NAMALWA (cell line): Measurements from ENCODE around the gene RFX8.
"Not testable (repeated sequence)": the region's sequence is repeated elsewhere in the genome, so short reads cannot be mapped to it uniquely, and the experiment has no call there.

Experiments
- DNase-seq: peaks from one replicate; pipeline ENCODE4 v3.0.0-alpha.2; 2015; ENCODE audit warnings: low spot score

RFX8 gene

DNA sequence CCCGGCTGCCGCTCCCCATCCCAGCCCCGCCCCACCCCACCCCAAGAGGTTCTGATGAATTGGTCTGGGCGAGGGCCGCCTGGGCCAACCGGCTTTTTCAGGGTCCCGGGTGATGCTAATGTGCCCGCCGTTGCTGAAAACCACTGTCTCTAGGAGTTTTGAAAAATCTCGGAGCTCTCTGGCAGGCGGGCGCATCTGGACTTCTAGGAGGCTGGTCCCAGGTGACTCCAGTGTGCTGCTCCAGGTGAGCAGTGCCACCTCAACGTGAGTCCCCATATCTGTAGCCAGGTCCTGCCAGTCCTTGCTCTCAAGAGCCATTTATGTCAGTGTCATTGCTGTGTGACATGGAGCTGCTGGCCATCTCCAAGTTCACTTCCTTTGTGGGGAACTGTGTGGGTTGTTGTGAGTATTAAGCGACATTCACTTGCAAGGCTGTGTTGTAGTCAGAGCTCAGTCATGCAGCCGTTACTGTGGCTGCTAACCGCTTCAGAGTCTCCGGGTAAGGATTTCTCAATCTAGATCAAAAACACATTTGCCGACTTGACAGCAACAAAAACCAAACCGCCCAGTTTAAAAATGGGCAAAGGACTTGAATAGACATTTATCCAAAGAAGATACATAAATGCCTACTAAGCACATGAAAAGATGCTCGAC, at the start of gene RFX8:
Gene RFX8, minus strand, starts transcription at position 382 of the 654 bp plus-strand sequence. CDS start 8,264 bp downstream, outside the sequence.
- DNase-seq = no peak

DNA sequence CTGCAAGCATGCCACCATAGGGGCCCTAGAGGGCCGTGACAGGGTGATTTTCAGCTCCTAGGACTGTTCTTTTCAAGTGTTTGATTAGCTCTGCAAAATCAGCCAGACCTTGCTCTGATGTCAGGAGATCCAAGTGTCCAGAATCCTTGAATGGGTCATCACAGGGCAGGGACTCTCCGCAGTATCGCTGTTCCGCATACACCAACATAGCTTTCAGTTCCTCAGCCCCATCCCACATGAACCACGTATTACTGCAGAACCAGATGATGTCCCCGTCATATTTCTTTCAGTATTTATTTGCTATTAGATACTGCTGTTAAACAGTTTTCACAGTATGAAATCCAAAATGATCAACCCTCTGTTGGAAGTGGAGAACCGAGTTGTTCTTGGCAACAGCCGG, 46.6 kb upstream of the RFX8 start:
- no peak for DNase-seq

DNA sequence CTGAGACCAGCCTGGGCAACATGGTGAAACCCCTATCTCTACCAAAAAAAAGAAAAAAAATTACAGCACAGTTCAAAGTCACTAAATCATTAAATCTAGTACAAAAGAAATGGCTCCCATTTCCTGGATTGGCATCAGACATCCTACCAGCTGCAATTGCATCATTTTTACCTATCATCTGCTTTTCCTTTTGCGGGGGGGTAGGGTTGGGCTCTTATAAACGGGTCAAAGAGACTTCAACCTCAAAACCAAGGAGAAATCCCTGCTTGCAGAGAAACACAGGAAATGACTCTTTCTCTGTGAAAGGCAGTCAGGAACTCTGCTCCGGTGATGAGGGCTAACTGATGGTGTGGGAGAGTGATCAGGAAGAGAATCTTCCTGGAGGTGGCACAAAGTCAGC, 45.3 kb upstream of the RFX8 start:
- DNase-seq = no peak

DNA sequence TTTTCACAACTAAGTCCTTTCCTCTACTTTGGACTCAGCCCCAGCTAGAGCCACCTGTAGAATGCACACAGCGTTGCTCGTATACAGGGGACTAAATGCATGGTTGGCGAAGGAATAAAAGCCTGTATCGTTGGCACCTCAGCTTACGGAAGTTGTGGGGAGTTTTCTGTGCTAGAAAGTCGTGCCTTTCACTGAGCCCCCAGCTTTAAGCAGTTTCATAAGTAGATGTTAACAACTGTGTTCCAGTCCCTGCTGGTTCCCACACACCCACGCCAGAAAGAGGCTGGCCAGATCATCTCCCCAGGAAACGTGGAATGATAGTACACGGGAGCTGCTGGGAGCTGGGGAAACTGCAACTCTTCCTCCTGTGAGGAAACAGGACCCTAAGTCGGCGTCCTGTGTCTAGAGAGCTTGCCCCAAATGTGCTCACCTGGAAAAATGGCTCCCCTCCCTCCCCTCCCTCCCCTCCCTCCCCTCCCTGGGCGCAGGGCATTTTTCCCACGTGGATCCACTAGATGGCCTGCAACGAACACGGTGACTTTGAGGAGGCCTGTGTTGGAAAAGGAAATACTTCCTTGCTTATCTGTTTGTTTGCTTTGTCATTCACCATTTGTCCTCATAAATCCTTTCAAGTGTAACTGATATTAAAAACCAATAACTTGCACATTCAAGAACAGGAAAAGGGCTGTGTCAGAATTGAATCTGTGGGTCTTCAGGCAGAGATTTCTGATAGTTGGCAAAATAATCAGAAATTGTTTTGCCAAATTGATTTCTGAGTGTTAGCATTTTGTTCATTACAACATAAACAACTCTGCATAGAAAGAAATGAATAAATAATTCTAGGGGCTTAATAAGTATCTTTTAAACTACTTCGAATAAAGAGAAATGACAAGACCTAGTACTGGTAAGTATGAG, 43.9 kb upstream of the RFX8 start:
- no peak for DNase-seq

DNA sequence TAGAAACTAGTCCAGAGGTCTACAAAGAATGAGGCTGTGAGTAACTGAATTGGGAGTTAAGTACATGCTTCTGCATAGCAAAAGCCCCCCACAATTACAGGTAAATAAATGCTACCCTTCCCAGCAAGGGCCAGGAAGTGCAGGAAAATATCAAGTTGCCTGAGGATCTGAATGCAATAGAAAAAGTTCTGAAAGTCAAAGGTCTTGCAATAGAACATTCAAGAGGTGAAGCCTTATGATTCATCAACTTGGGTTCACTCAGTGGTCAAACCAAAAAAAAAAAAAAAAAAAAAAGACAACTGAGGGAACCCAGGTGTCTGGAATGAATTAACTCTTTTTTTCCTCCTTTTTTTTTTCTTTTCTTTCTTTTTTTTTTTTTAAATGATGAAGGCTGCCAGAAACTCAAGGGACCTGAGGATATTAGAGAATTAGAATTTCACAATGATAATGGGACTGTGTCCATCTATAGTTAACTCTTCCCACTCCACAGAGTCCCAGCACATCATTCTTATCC, 42.9 kb upstream of the RFX8 start:
- DNase-seq = no peak

DNA sequence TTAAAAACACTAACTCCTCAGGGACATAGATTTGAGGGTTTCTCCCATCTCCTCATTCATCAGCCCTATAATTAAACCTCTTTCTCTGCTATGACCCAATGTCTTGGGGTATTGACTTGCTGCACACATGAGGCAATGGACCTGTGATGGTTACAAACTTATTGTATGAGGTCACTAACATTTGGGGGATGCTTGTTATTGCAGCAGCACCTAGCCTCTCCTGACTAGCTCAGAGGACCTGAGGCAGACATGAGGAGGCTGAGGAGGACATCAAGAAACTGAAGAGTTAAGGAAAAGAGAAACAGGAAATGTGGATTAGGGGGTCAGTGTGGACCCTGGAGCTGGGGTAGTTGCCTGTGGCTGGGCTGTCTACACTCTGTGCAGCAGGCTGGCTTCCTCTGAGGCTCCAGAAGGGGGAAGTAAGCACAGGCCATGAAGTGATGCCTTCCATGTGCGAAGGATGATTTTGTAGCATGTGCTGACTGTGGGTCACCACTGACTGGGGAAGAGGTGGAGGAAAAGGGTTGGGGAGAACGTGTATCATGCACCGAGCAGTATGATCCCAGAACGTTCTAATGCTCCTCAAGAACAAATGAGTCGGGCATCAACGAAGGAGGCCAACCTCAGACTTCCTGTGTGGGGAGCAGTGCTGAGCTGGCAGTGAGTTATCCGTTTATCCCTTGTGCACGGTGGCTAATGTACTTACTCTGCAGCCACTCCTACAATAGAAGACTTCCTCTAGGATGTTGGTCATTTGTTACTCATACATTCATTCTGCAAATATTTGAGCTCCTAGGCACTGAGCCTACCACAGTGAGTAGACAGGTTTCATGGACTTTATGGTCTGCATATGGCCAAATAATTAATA, 42.1 kb upstream of the RFX8 start:
- no peak for DNase-seq

GRCh38 chr2:101516349-101516748, 41.4 kb upstream of the RFX8 start:
- no peak for DNase-seq

- DNase-seq = no peak
Observed at GRCh38 chr2:101515477-101515876, 40.6 kb upstream of the RFX8 start.

GRCh38 chr2:101512993-101513392, 38.1 kb upstream of the RFX8 start:
- no peak for DNase-seq

DNA sequence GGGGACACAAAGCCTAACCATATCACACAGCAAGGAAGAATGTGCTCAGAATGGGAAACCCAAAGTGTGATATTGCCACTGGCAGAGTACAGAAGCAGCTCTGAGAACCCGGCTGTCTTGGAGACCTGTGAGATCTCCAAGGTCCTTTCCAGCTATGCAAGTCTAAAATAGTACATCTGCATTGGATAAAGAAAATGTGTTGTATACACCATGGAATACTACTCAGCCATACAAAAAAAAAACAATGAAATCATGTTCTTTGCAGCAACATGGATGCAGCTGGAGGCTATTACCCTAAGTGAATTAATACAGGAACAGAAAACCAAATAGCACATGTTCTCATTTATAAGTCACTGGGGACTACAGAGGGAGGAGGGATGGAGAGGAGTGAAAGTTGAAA, 36.5 kb upstream of the RFX8 start:
- no peak for DNase-seq

DNA sequence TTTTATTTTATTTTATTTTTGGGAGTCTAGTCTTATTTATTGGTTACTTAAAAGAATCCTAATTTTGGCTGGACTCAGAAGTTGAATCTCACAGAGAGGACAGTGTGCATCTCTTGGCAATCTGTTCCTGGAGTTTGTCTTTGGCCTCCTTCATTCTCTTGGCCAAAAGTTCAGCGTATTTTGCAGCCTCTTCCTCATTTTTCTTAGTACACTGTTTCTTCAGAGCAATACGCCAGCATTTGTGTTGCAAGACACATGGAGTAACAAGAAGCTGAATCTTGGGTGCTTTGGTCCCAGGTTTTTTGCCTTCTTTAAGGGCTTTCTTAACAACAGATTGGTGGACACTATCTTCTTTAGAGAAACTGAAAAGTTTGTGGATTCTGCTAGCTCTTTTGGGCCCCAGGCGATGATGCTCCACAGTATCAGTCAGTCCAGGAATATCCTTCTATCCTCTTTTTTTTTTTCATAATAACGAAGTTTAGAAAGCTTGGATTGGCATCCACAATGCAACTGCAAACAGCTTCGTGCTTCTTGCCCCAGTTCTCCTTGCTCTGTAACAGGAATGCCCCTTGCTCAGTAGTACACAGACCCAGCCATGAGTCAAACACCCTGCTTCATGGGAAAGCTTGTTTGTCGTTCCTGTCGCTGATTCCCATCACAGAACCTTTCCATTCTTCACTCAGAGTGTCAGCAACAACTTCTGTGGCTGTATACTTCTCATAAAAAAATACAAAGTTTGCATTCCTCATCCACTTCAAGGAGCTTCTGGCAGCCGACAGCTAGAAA, 34.8 kb upstream of the RFX8 start:
- DNase-seq = no peak

DNA sequence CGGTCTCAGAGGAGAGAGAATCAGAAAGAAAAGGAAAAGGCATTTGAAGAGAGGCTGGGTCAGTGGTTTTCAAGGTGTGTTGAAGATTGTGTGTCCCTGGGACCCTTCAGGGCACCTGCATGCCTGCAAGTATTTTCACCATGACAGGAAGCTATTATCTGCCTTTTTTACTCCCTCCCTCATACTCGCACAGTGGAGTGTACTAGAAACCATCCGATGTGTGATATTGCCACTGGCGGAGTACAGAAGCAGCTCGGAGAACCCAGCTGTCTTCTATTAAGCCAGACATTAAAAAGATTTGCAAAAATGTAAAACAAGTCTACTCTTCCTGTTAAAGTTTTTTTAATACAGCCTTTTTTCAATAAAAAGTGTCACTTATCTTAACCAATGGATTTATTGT, 33.7 kb upstream of the RFX8 start:
- no peak for DNase-seq

DNA sequence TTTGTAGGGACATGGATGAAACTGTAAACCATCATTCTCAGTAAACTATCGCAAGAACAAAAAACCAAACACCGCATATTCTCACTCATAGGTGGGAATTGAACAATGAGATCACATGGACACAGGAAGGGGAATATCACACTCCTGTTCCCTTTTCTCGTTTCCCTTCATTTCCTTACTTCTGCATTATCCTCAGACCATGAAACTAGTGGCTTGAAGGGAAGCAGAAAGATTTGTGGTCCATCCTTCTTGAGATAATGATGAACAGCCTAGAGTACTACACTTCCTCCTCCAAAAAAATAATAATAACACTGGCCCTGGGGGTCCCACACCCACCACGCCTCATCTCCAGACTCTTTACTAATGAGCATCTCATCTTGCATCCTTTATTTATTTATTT, 30.4 kb upstream of the RFX8 start:
- DNase-seq = not testable (repeated sequence)

DNA sequence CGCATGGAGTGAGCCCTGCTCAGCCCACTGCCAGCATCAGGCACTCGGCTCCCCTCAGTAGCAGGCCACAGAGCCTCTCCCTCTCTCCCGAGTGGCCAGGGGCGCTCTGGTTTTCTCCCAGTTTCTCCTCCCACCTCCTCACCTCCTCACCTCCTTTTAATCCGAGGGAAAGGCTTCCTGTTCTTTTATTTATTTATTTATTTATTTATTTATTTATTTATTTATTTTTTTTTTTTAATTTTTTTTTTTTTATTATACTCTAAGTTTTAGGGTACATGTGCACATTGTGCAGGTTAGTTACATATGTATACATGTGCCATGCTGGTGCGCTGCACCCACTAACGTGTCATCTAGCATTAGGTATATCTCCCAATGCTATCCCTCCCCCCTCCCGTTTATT, 29.8 kb upstream of the RFX8 start:
- DNase-seq = not testable (repeated sequence)

- DNase-seq = no peak
Observed at GRCh38 chr2:101502095-101502494, 27.2 kb upstream of the RFX8 start.

DNA sequence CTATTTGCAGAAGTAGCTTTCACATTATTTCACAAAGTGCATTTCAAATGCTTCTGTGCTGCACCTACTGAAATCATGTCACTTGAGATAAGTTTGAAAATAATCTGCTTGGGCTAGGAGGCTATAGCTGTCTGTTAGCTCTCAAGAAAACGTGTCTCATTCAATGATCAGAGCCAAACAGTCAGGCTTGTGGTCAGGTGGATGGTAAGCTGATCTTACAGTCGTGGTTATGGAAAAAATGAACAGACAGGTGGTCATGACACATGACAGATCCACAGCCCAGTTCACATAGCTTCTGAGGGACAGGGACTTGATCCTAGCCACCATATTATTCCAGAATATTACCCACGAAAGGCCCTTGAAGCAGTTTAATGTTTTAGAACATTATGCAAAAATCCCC, 26.5 kb upstream of the RFX8 start:
- no peak for DNase-seq

DNA sequence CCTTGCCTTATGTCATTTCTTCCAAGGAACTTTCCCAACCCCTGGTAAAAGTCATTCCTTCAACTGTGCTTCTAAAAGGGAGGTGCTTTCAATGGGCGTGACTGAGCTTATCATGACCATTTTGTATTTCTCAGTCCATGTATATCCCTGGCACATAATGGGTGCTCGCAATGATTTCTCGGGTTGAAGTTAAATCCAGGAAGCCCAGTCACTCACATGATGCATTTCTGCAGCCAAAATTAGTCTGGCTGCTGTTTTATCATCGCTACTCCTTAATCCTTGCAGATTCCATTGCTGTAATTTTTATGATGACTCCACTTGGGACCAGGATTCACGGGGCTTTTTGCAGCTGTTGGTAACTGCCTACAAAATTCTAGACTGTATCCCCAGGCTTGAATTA, 25.9 kb upstream of the RFX8 start:
- DNase-seq = no peak

DNA sequence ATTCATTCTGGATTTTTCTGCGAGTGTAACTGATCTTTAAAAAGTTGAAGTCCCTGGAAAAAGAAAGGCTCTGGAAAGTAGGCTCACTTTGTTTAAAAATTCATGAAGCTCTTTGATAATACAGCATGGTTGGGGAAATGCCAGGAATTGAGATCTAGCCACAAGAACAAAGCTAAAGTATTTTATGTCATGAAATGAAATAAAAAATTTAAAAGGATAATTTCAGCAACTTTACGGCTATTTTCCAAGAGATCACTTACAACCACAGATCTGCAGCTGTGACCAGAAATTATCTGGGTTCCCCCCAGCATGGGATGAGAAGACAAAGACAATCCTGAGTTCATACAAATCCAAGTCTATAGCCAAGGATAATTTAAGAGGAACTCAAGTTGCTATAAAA, 25.3 kb upstream of the RFX8 start:
- no peak for DNase-seq

- DNase-seq = no peak
Observed at GRCh38 chr2:101496279-101496678, 21.4 kb upstream of the RFX8 start.

DNA sequence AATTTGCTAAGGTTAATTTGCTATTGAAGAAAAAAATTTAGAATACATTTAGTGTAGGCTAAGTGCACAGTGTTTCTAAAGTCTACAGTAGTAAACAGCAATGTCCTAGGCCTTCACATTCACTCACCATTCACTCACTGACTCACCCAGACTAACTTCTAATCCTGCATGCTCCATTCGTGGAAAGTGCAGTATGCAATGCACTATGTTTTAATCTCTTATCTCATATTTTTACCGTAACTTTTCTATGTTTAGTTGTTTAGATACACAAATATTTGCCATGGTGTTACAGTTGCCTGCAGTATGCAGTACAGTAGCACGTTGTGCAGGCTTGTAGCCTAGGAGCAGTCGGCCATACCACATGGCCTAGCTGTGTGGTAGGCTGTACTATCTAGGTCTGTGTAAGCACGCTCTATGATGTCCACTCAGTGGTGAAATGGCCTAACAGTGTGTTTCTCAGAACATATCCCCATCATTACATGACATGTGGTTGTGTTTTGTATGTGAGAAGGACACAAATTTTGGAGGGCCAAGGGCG, 18.1 kb upstream of the RFX8 start:
- no peak for DNase-seq

GRCh38 chr2:101486994-101487393, 12.1 kb upstream of the RFX8 start:
- no peak for DNase-seq
